Measurements from ENCODE around the gene PHOSPHO1. TPM values are rescaled to one million over a fixed set of nuclear protein-coding genes. Genes with fewer than 3 reads are reported as not detected.

The PHOSPHO1 gene
- total RNA-seq, 1 experiment from 2014 or later = 0.39 TPM

- peaks cover 4% of the 10 kb centered on the region for H3K4me1 ChIP-seq (replicated peaks)
- H3K9me3 ChIP-seq (replicated peaks) = 0 out of 2 replicates have a peak, but pooled peaks cover 3% of the 10 kb centered on the region
- no peak overlapping the region for H3K4me3 ChIP-seq
- no peak overlapping the region for H3K27ac ChIP-seq
- H3K36me3 ChIP-seq = no peaks in the 10 kb centered on the region
- DNase-seq (ENCODE audit: low read depth in 1 of 2, low spot score in 2 of 2) = no peak
- 0 out of 2 replicates have a peak, but pooled peaks cover 10% of the 10 kb centered on the region for H3K27me3 ChIP-seq (replicated peaks)
Measured at GRCh38 chr17:49235896-49236295, 5.3 kb upstream of the PHOSPHO1 start.

DNA sequence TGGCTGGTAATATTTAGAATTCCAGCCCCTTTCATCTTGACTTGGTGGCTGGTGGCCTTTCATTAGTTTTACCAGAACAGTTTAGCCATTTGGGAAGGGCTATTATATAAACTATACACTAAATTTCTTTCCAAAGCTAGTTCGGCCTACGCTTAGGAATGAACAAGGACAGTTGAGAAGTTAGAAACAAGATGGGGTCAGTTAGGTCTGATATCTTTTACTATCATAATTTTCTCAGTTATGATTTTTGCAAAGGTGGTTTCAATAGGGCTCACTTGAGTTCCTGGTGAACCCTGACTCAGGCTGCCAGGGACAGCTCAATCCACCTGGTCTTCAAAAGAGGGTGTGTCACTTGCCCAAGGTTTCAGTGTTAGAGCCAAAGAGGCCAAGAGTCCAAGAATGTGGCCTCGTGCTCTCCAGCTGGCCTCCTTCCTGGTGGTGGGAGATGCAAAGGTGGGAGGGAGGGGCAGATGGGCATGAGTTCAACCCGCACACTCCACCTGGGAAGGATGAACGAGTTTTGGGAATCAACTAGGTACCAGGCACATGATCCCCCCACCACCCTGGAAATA lies 4.0 kb upstream of the PHOSPHO1 start:
- no peaks in the 10 kb centered on the region for H3K9me3 ChIP-seq (replicated peaks)
- H3K4me3 ChIP-seq = no peak overlapping the region
- DNase-seq (ENCODE audit: low read depth in 1 of 2, low spot score in 2 of 2) = no peak
- H3K36me3 ChIP-seq = no peaks in the 10 kb centered on the region
- H3K4me1 ChIP-seq (replicated peaks) = peaks cover 11% of the 10 kb centered on the region
- H3K27ac ChIP-seq = no peak overlapping the region
- H3K27me3 ChIP-seq (replicated peaks) = peaks cover 14% of the 10 kb centered on the region

GRCh38 chr17:49231563-49231894 lies 942 bp upstream of the PHOSPHO1 start:
- Histone ChIP-seq H3K36me3 (no peaks in the 10 kb centered on the region), H3K27ac (no peak overlapping the region), H3K4me1 (replicated peaks) (peaks cover 11% of the 10 kb centered on the region), H3K27me3 (replicated peaks) (peaks cover 9% of the 10 kb centered on the region), H3K4me3 (no peak overlapping the region), H3K9me3 (replicated peaks) (no peaks in the 10 kb centered on the region)
- no peak for DNase-seq (ENCODE audit: low read depth in 1 of 2, low spot score in 2 of 2)

GRCh38 chr17:49229805-49230600 lies 584 bp downstream of the PHOSPHO1 start:
- Histone ChIP-seq H3K4me3 (peak overlapping the region; percentile 44), H3K27ac (no peak overlapping the region), H3K27me3 (replicated peaks) (peaks cover 7% of the 10 kb centered on the region), H3K4me1 (replicated peaks) (peaks cover 11% of the 10 kb centered on the region), H3K9me3 (replicated peaks) (no peaks in the 10 kb centered on the region), H3K36me3 (no peaks in the 10 kb centered on the region)
- DNase-seq (ENCODE audit: low read depth in 1 of 2, low spot score in 2 of 2) = no peak

- Histone ChIP-seq H3K4me3 (no peak overlapping the region), H3K36me3 (no peaks in the 10 kb centered on the region), H3K27ac (no peak overlapping the region), H3K27me3 (replicated peaks) (peaks cover 12% of the 10 kb centered on the region), H3K9me3 (replicated peaks) (no peaks in the 10 kb centered on the region), H3K4me1 (replicated peaks) (peaks cover 11% of the 10 kb centered on the region)
- no peak for DNase-seq (ENCODE audit: low read depth in 1 of 2, low spot score in 2 of 2)
Measured at GRCh38 chr17:49229076-49229804, 1.3 kb downstream of the PHOSPHO1 start.

DNA sequence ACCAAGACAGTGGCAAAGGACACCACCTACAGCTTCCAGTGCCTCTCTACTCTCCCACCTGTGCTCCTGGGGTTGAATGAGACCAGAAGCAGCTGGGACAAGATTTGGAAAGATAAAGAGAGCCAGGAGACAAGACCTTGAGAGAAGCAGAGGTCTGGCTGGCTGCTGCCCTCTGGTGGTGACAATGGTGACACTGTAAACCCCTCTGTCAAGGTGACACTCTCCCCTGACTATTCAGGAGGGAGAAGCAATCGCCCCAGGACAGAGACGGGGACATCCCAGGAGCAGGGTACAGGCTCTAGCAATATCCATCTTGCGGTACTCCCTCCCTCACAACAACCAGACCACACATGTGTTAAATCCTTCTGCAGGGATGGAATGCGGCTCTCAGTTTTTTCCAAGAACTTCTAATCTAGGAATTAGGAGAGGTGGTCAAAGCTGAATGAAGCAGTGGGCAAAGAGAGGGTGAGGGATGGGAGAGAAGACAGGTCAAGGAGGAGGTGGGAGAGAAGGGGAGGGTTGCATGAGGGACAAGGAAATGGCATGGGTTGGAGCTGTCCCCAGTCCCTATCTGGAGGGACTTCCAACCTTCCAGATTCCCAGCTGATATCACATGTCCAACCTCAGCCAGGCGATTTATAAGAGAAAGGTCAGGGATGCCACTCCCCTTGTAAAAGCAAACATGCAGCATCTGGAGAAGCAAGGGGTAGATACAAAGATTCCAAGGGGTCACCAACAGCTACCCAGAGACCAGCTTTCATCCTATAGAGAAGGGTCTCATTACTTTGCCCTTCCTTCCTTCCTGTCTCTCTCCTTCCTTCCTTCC lies 2.9 kb downstream of the PHOSPHO1 start:
- no peaks in the 10 kb centered on the region for H3K9me3 ChIP-seq (replicated peaks)
- no peaks in the 10 kb centered on the region for H3K36me3 ChIP-seq
- DNase-seq (ENCODE audit: low read depth in 1 of 2, low spot score in 2 of 2) = peak; percentile 57 to 81
- H3K4me3 ChIP-seq = no peak overlapping the region
- H3K27me3 ChIP-seq (replicated peaks) = peaks cover 15% of the 10 kb centered on the region
- H3K4me1 ChIP-seq (replicated peaks) = peaks cover 11% of the 10 kb centered on the region
- no peak overlapping the region for H3K27ac ChIP-seq

GRCh38 chr17:49226771-49227435 lies 3.7 kb downstream of the PHOSPHO1 start:
- Histone ChIP-seq H3K4me3 (no peak overlapping the region), H3K9me3 (replicated peaks) (no peaks in the 10 kb centered on the region), H3K4me1 (replicated peaks) (peaks cover 11% of the 10 kb centered on the region), H3K27me3 (replicated peaks) (peaks cover 15% of the 10 kb centered on the region), H3K27ac (no peak overlapping the region), H3K36me3 (no peaks in the 10 kb centered on the region)
- DNase-seq (ENCODE audit: low read depth in 1 of 2, low spot score in 2 of 2) = no peak

DNA sequence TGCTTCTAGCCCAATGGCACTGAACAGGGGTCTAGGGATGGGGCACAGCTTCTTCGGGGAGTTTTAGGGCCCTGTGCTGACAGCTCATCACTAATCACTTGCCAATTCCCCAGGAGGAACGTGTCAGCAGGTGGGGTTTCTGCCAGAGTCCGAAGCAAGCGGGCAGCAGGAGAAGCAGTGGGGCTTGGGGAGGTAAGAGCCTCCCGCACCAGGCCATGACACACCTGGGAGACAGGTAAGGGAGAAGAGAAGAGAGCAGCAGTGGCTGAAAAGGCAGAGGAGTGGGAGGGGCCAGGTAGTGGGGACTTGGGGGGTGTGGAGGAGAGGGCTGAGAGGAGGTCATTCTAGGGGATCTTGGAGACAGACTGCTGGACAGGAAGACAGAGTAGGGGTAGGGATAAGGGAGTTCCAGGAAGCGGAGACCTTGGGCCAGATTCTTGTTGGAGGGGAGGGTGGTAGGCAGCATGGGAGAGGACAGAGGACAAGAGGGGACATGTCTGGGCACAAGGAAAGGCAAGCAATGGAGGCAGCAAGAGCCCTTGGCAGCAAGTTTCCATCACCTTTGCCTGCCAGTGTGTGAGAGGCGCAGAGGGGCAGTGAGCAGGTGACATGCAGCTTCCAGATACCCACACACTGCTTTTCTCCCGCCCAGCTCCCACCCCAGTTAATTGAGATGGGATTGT lies 4.9 kb downstream of the PHOSPHO1 start:
- Histone ChIP-seq H3K4me3 (no peak overlapping the region), H3K27me3 (replicated peaks) (peaks cover 17% of the 10 kb centered on the region), H3K9me3 (replicated peaks) (no peaks in the 10 kb centered on the region), H3K36me3 (no peaks in the 10 kb centered on the region), H3K4me1 (replicated peaks) (peaks cover 6% of the 10 kb centered on the region), H3K27ac (no peak overlapping the region)
- no peak for DNase-seq (ENCODE audit: low read depth in 1 of 2, low spot score in 2 of 2)

DNA sequence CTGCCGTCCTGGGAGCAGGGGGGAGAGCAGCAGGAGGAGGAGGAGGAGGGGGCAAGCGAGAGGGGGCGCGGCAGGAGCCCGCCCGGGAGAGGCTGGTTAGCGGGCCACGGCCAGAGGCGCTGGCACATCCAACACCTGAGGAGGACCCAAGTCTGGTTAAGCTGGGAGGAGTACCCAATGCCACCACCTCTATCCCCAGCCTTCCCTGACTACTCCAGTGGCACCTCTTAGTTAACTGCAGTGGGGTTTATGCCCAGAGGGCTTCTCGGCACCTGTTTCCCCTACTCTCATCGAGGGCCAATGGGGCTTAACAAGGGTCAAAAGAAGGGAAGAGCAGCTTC lies 5.6 kb downstream of the PHOSPHO1 start:
- peaks cover under 1% of the 10 kb centered on the region; the same call in 1 of the 2 replicates for H3K4me1 ChIP-seq (replicated peaks)
- H3K4me3 ChIP-seq = no peak overlapping the region
- no peaks in the 10 kb centered on the region for H3K9me3 ChIP-seq (replicated peaks)
- no peak overlapping the region for H3K27ac ChIP-seq
- peaks cover 17% of the 10 kb centered on the region for H3K27me3 ChIP-seq (replicated peaks)
- H3K36me3 ChIP-seq = no peaks in the 10 kb centered on the region
- DNase-seq (ENCODE audit: low read depth in 1 of 2, low spot score in 2 of 2) = no peak

GRCh38 chr17:49224198-49224996 lies 6.2 kb downstream of the PHOSPHO1 start:
- no peaks in the 10 kb centered on the region for H3K4me1 ChIP-seq (replicated peaks)
- 0 out of 2 replicates have a peak, but pooled peaks cover 13% of the 10 kb centered on the region for H3K27me3 ChIP-seq (replicated peaks)
- H3K36me3 ChIP-seq = no peaks in the 10 kb centered on the region
- no peak overlapping the region for H3K27ac ChIP-seq
- no peaks in the 10 kb centered on the region for H3K9me3 ChIP-seq (replicated peaks)
- H3K4me3 ChIP-seq = no peak overlapping the region
- DNase-seq (ENCODE audit: low read depth in 1 of 2, low spot score in 2 of 2) = no peak

DNA sequence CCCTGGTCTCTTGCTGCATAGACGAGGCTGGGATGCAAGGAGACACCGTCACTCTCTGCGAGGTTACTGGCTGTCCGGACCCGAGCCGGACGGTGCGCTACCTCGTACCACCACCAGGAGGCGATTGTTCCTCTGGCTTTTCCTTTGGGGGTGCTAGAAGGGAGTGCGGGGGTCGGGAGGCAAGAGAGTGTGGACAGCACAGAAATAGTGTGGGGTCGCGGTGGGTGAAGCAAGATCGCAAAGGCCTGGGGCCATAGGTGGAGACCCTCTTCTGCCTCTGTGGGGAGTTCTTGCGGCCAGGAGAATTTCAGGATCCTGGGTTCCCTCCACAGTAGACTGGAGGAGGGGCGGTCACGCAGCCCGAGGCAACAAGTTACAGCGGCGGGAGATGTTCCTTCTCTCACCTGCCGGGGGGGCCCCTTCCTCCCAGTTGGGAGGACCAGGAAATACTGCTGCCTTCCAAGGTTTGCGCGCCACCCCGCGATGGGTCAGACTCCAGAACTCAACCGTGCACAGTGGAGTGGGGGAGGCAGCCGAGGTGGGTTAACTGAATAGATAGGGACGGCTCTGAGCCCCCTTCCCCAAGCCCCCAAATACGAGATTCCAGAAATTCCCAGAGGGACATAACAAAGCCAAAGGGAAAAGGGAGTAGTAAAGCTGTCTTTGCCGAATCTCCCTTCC lies 6.9 kb downstream of the PHOSPHO1 start:
- Histone ChIP-seq H3K9me3 (replicated peaks) (no peaks in the 10 kb centered on the region), H3K4me1 (replicated peaks) (no peaks in the 10 kb centered on the region), H3K27ac (no peak overlapping the region), H3K36me3 (no peaks in the 10 kb centered on the region), H3K27me3 (replicated peaks) (0 out of 2 replicates have a peak, but pooled peaks cover 13% of the 10 kb centered on the region), H3K4me3 (no peak overlapping the region)
- DNase-seq (ENCODE audit: low read depth in 1 of 2, low spot score in 2 of 2) = peak; percentile 44 to 62

DNA sequence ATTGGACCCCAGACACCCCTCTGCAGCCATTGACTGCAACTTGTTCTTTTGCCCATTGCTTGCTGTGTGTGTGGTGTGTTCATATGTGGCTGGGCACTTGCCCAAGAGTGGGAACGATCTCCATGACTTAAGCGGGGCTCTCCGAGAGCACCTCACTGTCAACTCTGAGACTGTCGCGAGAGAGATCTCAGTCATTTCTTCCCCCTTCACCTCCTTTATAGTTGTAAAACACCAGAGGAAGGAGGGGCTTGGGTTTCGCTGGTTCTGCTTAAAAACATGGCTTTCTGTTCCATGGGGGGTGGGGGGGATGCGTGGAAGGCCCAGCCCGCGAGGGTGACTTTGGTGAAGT lies 7.4 kb downstream of the PHOSPHO1 start:
- H3K27me3 ChIP-seq (replicated peaks) = 0 out of 2 replicates have a peak, but pooled peaks cover 13% of the 10 kb centered on the region
- H3K9me3 ChIP-seq (replicated peaks) = no peaks in the 10 kb centered on the region
- no peak overlapping the region for H3K27ac ChIP-seq
- DNase-seq (ENCODE audit: low read depth in 1 of 2, low spot score in 2 of 2) = no peak
- no peaks in the 10 kb centered on the region for H3K4me1 ChIP-seq (replicated peaks)
- H3K4me3 ChIP-seq = no peak overlapping the region
- no peaks in the 10 kb centered on the region for H3K36me3 ChIP-seq

Measured in SJSA1 (cell line).